PFSK-1 (cell line): ENCODE results near the gene AAK1.

Experiments used
- POLR2AphosphoS5 ChIP-seq: IDR thresholded peaks from 2 replicates; pipeline ENCODE4 v1.6.1; 2012; ENCODE audit warnings: low read depth, mild to moderate bottlenecking, control low read depth, low read length, moderate library complexity
- SIN3A ChIP-seq: IDR thresholded peaks from 2 replicates; pipeline ENCODE4 v1.6.1; 2012; ENCODE audit warnings: mild to moderate bottlenecking, low read length, moderate library complexity, borderline replicate concordance; ENCODE audit not compliant: insufficient read depth
- TAF1 ChIP-seq: IDR thresholded peaks from 2 replicates; pipeline ENCODE4 v1.6.1; 2012; ENCODE audit warnings: low read length, control low read depth, borderline replicate concordance; ENCODE audit not compliant: insufficient read depth
- TF ChIP-seq, protein P1 (sequence below), 2 experiments: IDR thresholded peaks; 2 replicates each; pipeline versions ENCODE4 v1.6.1 to v1.8.0; 2011 to 2012; ENCODE audit warnings: low read depth in 2 of 2, low read length in 2 of 2, control low read depth in 1 of 2, inconsistent platforms in 1 of 2, mild to moderate bottlenecking in 1 of 2, moderate library complexity in 1 of 2; ENCODE audit not compliant: insufficient read depth in 1 of 2

DNA sequence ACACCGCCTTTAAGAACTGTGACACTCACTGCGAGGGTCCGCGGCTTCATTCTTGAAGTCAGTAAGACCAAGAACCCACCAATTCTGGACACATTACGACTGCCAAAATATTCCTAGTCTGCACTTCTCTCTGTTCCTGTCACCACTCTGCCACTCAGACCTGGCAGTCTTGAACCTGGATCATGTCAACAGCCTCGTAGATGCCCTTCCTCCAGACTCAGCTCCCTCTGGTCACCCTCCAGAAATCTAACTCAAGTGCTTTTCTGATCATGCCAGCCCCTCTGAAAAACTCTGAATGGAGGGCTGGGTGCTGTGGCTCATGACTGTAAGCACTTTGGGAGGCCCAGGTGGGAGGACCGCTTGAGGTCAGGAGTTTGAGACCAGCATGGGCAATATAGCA, 20.3 kb downstream of the AAK1 start:
- TF ChIP-seq, protein P1, sequence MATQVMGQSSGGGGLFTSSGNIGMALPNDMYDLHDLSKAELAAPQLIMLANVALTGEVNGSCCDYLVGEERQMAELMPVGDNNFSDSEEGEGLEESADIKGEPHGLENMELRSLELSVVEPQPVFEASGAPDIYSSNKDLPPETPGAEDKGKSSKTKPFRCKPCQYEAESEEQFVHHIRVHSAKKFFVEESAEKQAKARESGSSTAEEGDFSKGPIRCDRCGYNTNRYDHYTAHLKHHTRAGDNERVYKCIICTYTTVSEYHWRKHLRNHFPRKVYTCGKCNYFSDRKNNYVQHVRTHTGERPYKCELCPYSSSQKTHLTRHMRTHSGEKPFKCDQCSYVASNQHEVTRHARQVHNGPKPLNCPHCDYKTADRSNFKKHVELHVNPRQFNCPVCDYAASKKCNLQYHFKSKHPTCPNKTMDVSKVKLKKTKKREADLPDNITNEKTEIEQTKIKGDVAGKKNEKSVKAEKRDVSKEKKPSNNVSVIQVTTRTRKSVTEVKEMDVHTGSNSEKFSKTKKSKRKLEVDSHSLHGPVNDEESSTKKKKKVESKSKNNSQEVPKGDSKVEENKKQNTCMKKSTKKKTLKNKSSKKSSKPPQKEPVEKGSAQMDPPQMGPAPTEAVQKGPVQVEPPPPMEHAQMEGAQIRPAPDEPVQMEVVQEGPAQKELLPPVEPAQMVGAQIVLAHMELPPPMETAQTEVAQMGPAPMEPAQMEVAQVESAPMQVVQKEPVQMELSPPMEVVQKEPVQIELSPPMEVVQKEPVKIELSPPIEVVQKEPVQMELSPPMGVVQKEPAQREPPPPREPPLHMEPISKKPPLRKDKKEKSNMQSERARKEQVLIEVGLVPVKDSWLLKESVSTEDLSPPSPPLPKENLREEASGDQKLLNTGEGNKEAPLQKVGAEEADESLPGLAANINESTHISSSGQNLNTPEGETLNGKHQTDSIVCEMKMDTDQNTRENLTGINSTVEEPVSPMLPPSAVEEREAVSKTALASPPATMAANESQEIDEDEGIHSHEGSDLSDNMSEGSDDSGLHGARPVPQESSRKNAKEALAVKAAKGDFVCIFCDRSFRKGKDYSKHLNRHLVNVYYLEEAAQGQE (IDR thresholded peaks at IDR 0.05; ENCODE audit: insufficient read depth in 1 of 2, low read depth in 2 of 2, low read length in 2 of 2), result no peak
- TF ChIP-seq POLR2AphosphoS5, result no peak
- TF ChIP-seq SIN3A, result no peak
- TF ChIP-seq TAF1, result no peak
